Measurements from ENCODE around the gene ANO7. TPM values are rescaled to one million over a fixed set of nuclear protein-coding genes. Genes with fewer than 3 reads are reported as not detected.

The ANO7 gene
- total and polyA plus RNA-seq, 11 donors, result 0.67 to 3.0 (median 1.1) TPM

DNA sequence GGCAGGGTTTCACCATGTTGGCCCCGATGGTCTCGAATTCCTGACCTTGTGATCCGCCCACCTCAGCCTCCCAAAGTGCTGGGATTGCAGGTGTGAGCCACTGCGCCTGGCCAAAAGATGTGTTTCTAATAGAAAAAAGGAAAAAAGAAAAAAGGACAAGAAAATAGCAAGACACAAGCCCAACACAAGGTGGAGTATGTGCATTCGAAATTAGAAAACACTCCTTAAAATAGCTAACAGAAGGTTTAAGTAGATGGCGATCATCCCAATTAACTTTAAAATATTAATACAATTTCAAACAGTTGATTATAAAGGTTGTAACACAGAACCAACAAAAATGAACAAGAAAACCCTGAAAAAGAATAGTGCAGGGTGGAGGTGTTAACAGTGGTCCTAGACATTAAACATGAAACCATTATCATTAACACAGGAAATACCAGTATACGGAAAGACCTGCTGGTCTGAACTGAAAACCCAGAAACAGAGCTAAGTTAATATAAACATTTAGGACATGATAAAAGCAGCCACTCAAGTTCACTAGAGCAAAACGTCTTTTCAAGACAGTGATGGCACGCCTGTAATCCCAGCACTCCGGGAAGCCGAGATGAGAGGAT lies 69.0 kb downstream of the ANO7 start:
- no peaks in the 10 kb centered on the region for H3K4me1 ChIP-seq
- WGBS, 4 donors, result 86 to 89% (median 88%) methylated on average over 11 of the region's 11 CpGs
- no peak overlapping the region for H3K4me3 ChIP-seq
- no peak for TF ChIP-seq POLR2A (IDR thresholded peaks at IDR 0.05)
- TF ChIP-seq, protein P1, sequence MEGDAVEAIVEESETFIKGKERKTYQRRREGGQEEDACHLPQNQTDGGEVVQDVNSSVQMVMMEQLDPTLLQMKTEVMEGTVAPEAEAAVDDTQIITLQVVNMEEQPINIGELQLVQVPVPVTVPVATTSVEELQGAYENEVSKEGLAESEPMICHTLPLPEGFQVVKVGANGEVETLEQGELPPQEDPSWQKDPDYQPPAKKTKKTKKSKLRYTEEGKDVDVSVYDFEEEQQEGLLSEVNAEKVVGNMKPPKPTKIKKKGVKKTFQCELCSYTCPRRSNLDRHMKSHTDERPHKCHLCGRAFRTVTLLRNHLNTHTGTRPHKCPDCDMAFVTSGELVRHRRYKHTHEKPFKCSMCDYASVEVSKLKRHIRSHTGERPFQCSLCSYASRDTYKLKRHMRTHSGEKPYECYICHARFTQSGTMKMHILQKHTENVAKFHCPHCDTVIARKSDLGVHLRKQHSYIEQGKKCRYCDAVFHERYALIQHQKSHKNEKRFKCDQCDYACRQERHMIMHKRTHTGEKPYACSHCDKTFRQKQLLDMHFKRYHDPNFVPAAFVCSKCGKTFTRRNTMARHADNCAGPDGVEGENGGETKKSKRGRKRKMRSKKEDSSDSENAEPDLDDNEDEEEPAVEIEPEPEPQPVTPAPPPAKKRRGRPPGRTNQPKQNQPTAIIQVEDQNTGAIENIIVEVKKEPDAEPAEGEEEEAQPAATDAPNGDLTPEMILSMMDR (IDR thresholded peaks at IDR 0.05), result peak in 4 of 12 donors; percentile 8 to 21 (median 14)
- no peaks in the 10 kb centered on the region for H3K9me3 ChIP-seq
- DNase-seq (no peak), ATAC-seq (no peak)
- intact Hi-C loops (cut with DNase I), result no loop called here
- H3K27ac ChIP-seq, result no peak overlapping the region
- H3K36me3 ChIP-seq, result peaks cover 8 to 100% (median 100%) of the 10 kb centered on the region in 9 donors
- no peaks in the 10 kb centered on the region for H3K27me3 ChIP-seq

DNA sequence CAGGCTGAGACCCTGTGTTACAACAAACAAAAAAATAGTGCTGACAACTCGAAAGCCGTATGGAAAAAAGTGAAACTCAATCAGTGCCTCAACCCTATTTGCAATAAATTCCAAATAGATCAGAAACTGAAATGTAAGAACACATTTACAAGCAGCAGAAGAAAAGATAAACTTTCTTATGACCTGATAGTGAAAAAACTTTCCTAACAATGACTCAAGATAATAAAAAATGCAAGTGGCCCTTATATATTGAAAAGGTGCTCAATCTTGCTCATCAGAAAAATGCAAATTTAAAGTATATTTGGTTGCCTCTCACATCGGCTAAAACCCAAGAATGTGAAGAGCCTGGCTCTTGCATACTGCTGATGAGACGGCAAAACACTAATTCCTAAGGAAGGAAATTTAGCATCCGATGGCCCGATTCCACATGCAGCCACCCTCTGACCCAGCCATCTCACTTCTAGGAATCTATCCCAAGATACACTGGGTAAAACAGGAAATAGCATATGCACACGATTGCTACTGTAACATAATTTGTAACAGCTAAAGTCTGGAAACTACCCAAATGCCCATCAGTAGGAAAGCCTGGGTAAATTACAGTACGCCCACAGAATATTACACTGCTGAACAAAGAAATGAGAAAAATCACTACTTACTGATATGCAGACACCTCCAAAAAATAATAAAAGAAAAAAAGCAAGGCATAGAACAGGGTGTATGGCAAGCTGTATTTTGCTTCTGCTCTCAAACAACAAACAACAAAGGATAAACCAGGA lies 70.2 kb downstream of the ANO7 start:
- TF ChIP-seq, protein P1 (IDR thresholded peaks at IDR 0.05), result no peak
- TF ChIP-seq POLR2A (IDR thresholded peaks at IDR 0.05), result no peak
- ATAC-seq, result no peak
- 66 to 71% (median 69%) methylated on average over 8 of the region's 8 CpGs for WGBS, 4 donors
- no peak for DNase-seq
- intact Hi-C loops (cut with DNase I), result no loop called here
- Histone ChIP-seq H3K27ac (no peak overlapping the region), H3K27me3 (no peaks in the 10 kb centered on the region), H3K4me1 (no peaks in the 10 kb centered on the region), H3K4me3 (no peak overlapping the region), H3K36me3 (peaks cover 4 to 100% (median 100%) of the 10 kb centered on the region in 9 donors), H3K9me3 (no peaks in the 10 kb centered on the region)

DNA sequence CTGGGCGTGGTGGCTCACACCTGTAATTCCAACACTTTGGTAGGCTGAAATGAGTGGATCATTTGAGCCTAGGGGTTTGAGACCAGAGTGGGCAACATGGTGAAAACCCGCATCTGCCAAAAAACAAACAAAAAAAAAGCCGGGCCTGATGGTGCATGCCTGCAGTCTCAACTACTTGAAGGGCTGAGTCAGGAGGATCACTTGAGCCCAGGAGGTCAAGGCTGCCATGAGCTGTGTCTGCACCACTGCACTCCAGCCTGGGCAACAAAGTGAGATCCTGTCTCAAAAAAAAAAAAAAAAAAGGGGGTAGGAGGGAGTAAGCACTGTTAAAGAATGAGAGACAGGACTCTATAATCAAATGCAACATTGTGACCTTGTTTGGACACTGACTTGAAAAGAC lies 72.4 kb downstream of the ANO7 start:
- DNase-seq (no peak), ATAC-seq (no peak)
- TF ChIP-seq, protein P1 (IDR thresholded peaks at IDR 0.05), result no peak
- no peak for TF ChIP-seq POLR2A (IDR thresholded peaks at IDR 0.05)
- Histone ChIP-seq H3K4me1 (no peaks in the 10 kb centered on the region), H3K27me3 (no peaks in the 10 kb centered on the region), H3K36me3 (peaks cover 3 to 100% (median 99%) of the 10 kb centered on the region in 9 donors), H3K27ac (no peak overlapping the region), H3K9me3 (no peaks in the 10 kb centered on the region), H3K4me3 (no peak overlapping the region)
- intact Hi-C loops (cut with DNase I), result no loop called here
- WGBS, 4 donors, result 94 to 99% (median 96%) methylated on average over 3 of the region's 3 CpGs

DNA sequence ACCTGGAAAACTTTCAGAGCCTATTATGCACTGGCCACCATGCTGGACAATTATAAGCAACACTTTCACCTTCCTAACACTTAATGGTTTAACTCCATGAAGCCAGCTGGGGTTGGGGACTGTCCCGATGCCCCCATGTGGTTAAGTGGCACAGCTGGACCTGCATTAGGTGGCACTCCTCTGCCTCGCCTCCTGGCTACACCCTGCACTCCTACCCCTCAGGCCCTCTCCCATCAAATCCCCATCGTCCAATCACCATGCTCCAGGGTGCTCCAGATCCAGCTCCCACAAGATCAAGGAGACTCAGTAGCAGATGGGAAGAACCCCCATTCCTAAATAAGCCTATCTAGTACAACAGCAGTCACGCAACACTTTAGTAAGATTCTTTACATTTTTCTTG lies 73.2 kb downstream of the ANO7 start:
- intact Hi-C loops (cut with DNase I), result no loop called here

More for the DNA sequence above, 73.2 kb downstream of the ANO7 start:
- Histone ChIP-seq H3K4me3 (no peak overlapping the region), H3K27me3 (no peaks in the 10 kb centered on the region), H3K27ac (no peak overlapping the region), H3K36me3 (peaks cover 0 to 100% (median 99%) of the 10 kb centered on the region in 9 donors), H3K9me3 (no peaks in the 10 kb centered on the region), H3K4me1 (no peaks in the 10 kb centered on the region)
- no peak for DNase-seq
- TF ChIP-seq POLR2A (IDR thresholded peaks at IDR 0.05), result no peak
- TF ChIP-seq, protein P1 (IDR thresholded peaks at IDR 0.05), result no peak
- ATAC-seq, result no peak
- WGBS, 4 donors, result 85 to 92% (median 90%) methylated on average over 4 of the region's 4 CpGs
